Activated CD4-positive, CD25-positive, alpha-beta regulatory T cell treated with anti-CD3 and anti-CD28 coated beads, Interleukin-2, amount 50 U/mL, for 16 hours (primary cell): ENCODE measurements around the gene CRTC3.

Experiments used
- DNase-seq: peaks from one replicate; pipeline ENCODE4 v3.0.0-alpha.2; 2020; ENCODE audit warnings: low read depth, low spot score

CRTC3 gene

DNA sequence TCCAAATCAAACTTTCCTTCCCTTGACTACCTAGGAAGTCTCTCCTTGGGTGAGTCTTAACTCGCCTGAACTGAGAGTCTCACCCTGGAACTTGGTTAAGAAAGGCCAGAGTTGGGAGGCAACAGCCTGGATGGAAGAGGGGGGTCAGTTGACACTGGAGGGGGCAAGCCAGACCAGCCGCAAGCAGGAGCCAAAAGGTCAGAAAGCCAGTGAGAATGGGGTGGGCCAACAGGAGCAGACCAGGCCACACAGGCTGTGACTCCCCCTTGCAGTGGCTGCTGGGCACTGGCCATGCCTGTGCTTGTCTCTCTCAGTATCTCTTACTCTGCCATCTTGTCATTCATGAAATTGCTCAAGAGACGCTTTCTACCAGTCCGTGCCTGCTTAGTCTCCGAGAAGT is 32.9 kb downstream of the CRTC3 start:
- DNase-seq: no peak

DNA sequence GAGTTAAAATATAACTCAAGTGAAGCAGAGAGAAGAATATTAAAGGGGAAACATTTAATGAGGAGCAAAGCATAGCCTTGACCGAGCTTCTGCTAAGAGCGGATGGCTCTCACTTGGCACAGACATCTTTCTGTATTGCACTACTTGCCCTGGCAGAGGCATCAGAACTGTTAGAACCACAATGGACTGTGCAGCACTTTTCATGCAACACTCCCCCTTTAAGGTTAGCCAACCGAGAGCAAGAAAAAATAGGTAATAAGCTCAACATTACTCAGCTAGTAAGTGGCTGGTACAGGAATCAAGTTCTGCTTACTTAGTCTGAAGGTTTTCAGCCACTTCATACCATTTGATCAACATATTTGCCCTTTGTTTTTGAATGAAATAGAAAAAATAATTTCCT is 33.7 kb downstream of the CRTC3 start:
- DNase-seq: no peak

GRCh38 chr15:90564051-90564450 is 34.3 kb downstream of the CRTC3 start:
- no peak for DNase-seq

DNA sequence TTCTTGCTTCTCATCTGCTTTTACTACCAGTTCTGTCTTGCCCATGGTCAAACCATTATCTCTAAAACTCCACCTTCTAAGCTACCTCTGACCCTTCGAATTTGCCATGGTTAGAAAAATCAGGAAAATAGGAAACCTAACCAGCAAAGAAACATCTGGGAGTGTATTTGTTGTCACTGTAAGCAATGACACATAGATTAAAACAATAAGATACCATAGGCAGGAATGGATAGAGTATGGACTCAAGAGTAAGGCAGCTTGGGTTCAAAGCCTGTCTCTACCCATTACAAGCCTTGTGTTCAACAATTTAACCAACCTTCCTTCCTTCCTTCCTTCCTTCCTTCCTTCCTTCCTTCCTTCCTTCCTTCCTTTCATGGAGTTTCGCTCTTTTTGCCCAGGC is 34.9 kb downstream of the CRTC3 start:
- no peak for DNase-seq

DNA sequence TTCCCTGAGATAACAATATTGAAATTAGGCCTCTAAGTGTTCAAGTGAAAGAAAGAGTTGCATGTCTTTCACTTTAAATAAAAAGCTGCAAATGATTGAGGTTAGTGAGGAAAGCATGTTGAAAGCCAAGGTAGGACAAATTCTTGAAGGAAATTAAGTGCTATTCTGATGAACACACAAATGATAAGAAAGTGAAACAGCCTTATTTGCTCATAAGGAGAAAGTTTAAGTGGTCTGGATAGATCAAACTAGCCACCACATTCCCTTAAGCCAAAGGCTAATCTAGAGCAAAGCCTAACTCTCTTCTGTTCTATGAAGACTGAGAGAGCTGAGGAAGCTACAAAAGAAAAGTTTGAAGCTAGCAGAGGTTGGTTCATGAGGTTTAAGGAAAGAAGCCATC is 36.1 kb downstream of the CRTC3 start:
- no peak for DNase-seq

DNA sequence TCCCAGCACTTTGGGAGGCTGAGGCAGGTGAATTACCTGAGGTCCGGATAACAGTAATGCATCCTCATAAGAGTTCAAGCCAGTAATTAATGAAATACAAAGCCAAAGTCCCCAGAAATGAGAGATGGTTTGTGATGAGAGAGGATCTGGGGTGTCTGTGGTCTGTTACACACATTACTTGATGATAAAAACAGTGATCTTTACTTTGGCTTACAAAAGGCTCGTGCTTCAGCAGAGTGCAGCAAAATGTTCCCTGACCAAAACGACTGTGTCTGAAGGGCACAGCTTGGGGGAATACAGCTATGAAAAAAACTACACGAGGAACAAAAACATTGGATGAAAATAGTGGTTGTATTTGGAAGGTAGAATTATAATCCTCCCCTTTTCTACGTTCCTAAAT is 40.9 kb downstream of the CRTC3 start:
- DNase-seq: no peak

GRCh38 chr15:90571063-90571541 is 41.4 kb downstream of the CRTC3 start:
- no peak for DNase-seq

- no peak for DNase-seq
Observed at GRCh38 chr15:90572893-90573292, 43.2 kb downstream of the CRTC3 start.

- no peak for DNase-seq
Observed at GRCh38 chr15:90576711-90577389, 47.1 kb downstream of the CRTC3 start.

DNA sequence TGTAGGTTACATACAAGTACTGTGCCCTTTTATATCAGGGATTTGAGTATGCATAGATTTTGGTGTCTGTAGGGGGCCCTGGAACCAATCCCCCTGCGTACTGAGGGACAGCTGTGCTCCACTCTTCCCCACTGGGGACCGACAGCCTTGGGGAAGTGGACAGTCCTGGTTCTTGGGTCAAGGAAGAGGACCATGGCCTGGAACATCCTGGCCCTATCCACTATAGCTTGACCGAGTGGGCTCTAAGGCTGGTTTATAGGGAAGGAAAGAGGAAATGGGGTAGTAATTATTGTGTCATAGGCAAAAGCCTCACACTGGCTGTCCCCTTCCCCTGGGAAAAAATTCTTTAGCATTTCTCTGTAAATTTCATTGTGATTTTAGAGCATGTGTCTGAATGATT is 49.5 kb downstream of the CRTC3 start:
- DNase-seq: no peak

DNA sequence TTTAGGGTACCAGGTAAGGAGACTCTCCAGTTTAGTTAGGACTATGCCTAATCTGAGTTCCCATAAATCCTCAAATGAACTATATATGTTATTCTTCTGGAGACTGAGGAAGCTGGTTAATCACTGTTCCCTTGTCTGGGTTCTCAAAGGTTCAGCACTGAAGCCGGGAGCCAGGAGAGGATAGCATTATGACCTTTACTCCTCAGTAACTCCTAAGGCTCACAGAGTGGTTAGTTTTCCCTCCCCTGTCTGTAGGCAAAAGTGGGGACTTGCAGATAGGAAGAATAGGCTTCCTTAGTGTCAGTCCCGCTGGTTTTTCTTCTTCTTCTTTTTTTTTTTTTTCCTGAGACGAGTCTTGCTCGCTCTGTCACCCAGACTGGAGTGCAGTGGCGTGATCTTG is 50.4 kb downstream of the CRTC3 start:
- DNase-seq: no peak

DNA sequence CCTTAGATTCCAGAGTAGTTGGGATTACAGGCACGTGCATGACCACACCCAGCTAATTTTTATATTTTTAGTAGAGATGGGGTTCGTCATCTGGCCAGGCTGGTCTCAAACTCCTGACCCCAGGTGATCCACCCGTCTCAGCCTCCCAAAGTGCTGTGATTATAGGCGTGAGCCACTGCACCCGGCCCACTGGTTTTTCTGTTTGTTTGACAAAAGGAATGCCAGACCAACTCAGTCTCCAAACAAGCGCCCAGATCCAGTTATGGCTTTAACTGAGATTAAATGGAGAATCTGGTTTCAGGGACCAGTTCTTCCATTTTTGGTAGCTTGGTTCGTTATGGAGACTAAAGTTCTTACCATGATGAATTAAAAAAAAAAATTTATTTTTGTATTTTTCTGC is 50.8 kb downstream of the CRTC3 start:
- no peak for DNase-seq

DNA sequence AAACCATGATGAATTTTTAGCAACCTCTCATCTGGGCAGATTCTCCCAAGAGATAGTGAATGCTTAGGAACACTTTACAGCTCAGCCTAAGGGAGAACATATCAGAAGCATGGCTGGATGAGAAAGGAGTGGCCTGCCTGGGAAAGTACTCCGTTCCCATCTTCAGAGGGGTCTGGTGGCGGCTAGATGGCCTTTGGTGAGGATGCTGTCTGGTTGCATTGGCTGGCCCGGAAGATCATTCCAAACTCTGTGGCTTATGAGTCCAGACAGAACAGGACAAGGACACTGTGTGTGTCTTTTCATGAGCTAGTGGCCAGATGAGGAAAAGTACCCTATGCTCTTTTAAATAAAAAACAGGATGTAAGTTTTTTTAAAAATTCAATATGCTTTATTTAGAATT is 51.2 kb downstream of the CRTC3 start:
- DNase-seq: no peak

- DNase-seq: no peak
Observed at GRCh38 chr15:90581771-90582352, 52.1 kb downstream of the CRTC3 start.

DNA sequence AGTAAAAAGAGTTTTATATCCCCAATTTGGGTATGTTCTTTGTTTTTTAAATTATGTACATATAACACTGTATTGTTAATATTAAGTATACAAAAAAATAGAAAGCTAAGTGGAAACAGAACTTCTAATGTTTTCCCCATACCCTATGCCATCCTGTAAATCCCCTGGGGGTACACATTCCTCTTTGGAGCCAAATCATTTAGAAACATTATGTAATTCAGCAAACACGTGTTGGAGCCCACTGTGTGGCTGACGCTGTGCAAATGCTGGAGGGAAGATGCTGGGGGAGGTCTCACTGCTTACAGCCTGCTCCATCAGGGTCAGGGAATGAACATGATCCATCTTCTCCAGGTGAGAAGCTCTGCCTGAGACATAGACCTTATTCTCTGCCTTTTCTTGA is 52.8 kb downstream of the CRTC3 start:
- no peak for DNase-seq

GRCh38 chr15:90583471-90584252 is 53.9 kb downstream of the CRTC3 start:
- no peak for DNase-seq

DNA sequence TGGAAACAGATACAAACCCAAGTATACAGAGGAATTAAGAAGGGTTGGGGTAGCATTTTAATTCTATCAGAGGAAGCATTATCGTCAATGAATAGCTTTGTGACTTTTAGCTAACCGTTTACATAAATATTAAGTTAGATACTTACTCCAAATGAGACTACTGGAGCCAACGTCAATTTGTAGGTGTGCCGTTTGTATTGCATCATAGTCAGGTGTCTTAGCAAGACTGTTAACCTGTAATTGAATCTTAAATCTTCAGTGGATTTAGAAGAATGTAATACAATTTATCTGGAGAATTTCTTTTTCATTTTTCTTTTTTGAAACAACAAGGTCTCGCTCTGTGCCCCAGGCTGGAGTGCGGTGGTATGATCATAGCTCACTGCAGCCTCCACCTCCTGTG is 55.1 kb downstream of the CRTC3 start:
- DNase-seq: no peak

DNA sequence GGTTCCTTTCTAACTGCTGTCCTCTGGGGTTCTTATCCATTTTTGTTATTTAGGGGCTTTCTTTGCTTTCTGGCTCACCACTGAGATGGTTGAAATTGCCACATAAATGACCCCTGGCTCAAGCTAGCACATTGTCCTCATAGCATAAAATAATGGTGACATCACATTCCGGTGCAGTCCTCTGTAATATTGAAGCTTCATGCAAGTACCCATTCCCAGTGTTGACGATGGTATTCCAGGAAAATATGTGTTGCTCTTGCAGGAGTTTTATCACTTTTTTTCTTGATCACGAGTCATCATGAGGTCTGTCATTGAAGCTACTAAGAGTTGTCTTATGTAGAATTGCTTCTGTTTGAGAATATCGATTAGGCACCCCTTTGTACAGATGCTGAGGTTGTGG is 56.1 kb downstream of the CRTC3 start:
- DNase-seq: no peak

DNA sequence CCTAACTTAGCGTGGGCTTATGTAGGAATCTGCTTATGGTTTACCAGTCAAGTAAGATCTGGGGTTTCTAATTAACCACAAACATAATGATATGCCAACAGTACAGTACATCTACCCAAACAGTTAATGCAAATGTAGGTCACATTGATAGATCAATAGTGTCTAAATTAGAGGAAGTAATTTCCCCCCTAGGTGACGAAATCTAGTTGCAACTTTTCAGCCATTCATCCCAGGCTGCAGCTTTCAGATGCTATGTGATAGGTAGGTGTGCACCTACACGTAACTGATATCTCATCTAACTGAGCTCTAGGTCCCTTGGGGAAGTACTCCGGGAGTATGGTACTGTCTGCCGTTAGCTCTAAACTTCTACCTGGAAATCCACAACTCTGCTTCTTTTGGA is 57.2 kb downstream of the CRTC3 start:
- DNase-seq: no peak

- DNase-seq: no peak
Observed at GRCh38 chr15:90588427-90588826, 58.7 kb downstream of the CRTC3 start.

DNA sequence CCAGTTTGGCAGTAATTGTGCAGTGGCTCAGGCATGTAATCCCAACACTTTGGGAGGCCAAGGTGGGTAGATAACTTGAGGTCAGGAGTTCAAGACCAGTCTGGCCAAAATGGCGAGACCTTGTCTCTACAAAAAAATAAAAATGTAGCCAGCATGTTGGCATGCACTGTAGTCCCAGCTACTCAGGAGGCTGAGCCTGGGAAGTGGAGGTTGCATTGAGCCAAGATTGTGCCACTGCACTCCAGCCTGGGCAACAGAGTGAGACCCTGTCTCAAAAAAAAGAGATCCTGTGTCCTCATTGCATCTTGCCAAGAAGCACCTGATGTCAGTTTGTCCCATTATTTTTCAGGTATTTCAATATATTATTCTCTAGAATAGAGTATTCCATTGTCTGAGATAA is 61.8 kb downstream of the CRTC3 start:
- no peak for DNase-seq

GRCh38 chr15:90592131-90592881 is 62.6 kb downstream of the CRTC3 start:
- no peak for DNase-seq
